ENCODE results near the gene CLIP2. TPM values are rescaled to one million over a fixed set of nuclear protein-coding genes. Genes with fewer than 3 reads are reported as not detected.
A peak's percentile ranks its signal among the peaks of the same experiment; 100 is the strongest.

Gene CLIP2
- total RNA-seq, 1 donor from 2014 or later, result 110 TPM

GRCh38 chr7:74272305-74273038 is 16.7 kb upstream of the CLIP2 start:
- peak; percentile 75 for DNase-seq (ENCODE audit: low spot score)
- Mint-ChIP-seq H3K4me1 (ENCODE audit: unreplicated experiment) (peaks cover 25% of the 10 kb centered on the region), H3K4me3 (ENCODE audit: unreplicated experiment) (peak overlapping the region; percentile 66), H3K36me3 (ENCODE audit: low read depth, unreplicated experiment) (no peaks in the 10 kb centered on the region), H3K27ac (ENCODE audit: unreplicated experiment) (peak overlapping the region; percentile 100), H3K9me3 (ENCODE audit: unreplicated experiment) (no peaks in the 10 kb centered on the region), H3K27me3 (ENCODE audit: unreplicated experiment) (peaks cover 10% of the 10 kb centered on the region)
- no peak for TF ChIP-seq CTCF (IDR thresholded peaks at IDR 0.05; ENCODE audit: unreplicated experiment)

GRCh38 chr7:74275401-74275881 is 13.8 kb upstream of the CLIP2 start:
- Mint-ChIP-seq H3K4me1 (ENCODE audit: unreplicated experiment) (peaks cover 29% of the 10 kb centered on the region), H3K27ac (ENCODE audit: unreplicated experiment) (no peak overlapping the region)
- TF ChIP-seq CTCF (IDR thresholded peaks at IDR 0.05; ENCODE audit: unreplicated experiment), result peak; percentile 73

GRCh38 chr7:74277636-74278035 is 11.6 kb upstream of the CLIP2 start:
- Mint-ChIP-seq H3K9me3 (ENCODE audit: unreplicated experiment) (no peaks in the 10 kb centered on the region), H3K27ac (ENCODE audit: unreplicated experiment) (no peak overlapping the region), H3K4me3 (ENCODE audit: unreplicated experiment) (no peak overlapping the region), H3K27me3 (ENCODE audit: unreplicated experiment) (peaks cover 5% of the 10 kb centered on the region), H3K36me3 (ENCODE audit: low read depth, unreplicated experiment) (no peaks in the 10 kb centered on the region), H3K4me1 (ENCODE audit: unreplicated experiment) (peaks cover 16% of the 10 kb centered on the region)
- no peak for DNase-seq (ENCODE audit: low spot score)
- no peak for TF ChIP-seq CTCF (IDR thresholded peaks at IDR 0.05; ENCODE audit: unreplicated experiment)

More at GRCh38 chr7:74275401-74275881, 13.8 kb upstream of the CLIP2 start:
- Mint-ChIP-seq H3K27me3 (ENCODE audit: unreplicated experiment) (peaks cover 12% of the 10 kb centered on the region), H3K9me3 (ENCODE audit: unreplicated experiment) (no peaks in the 10 kb centered on the region), H3K36me3 (ENCODE audit: low read depth, unreplicated experiment) (no peaks in the 10 kb centered on the region), H3K4me3 (ENCODE audit: unreplicated experiment) (no peak overlapping the region)
- peak; percentile 53 for DNase-seq (ENCODE audit: low spot score)

- H3K9me3 Mint-ChIP-seq (ENCODE audit: unreplicated experiment), result no peaks in the 10 kb centered on the region
- DNase-seq (ENCODE audit: low spot score), result no peak
- H3K4me3 Mint-ChIP-seq (ENCODE audit: unreplicated experiment), result no peak overlapping the region
- no peak overlapping the region for H3K27ac Mint-ChIP-seq (ENCODE audit: unreplicated experiment)
- peaks cover 10% of the 10 kb centered on the region for H3K27me3 Mint-ChIP-seq (ENCODE audit: unreplicated experiment)
- H3K36me3 Mint-ChIP-seq (ENCODE audit: low read depth, unreplicated experiment), result no peaks in the 10 kb centered on the region
- TF ChIP-seq CTCF (IDR thresholded peaks at IDR 0.05; ENCODE audit: unreplicated experiment), result no peak
- H3K4me1 Mint-ChIP-seq (ENCODE audit: unreplicated experiment), result peaks cover 14% of the 10 kb centered on the region
These were observed 8.2 kb upstream of the CLIP2 start for GRCh38 chr7:74280985-74281384.

- no peak overlapping the region for H3K27ac Mint-ChIP-seq (ENCODE audit: unreplicated experiment)
- H3K4me1 Mint-ChIP-seq (ENCODE audit: unreplicated experiment), result peaks cover 14% of the 10 kb centered on the region
- no peak for DNase-seq (ENCODE audit: low spot score)
These were observed 6.3 kb upstream of the CLIP2 start for GRCh38 chr7:74282748-74283459.

More at GRCh38 chr7:74282748-74283459, 6.3 kb upstream of the CLIP2 start:
- no peak for TF ChIP-seq CTCF (IDR thresholded peaks at IDR 0.05; ENCODE audit: unreplicated experiment)
- Mint-ChIP-seq H3K27me3 (ENCODE audit: unreplicated experiment) (peaks cover 8% of the 10 kb centered on the region), H3K4me3 (ENCODE audit: unreplicated experiment) (no peak overlapping the region), H3K9me3 (ENCODE audit: unreplicated experiment) (no peaks in the 10 kb centered on the region), H3K36me3 (ENCODE audit: low read depth, unreplicated experiment) (peaks cover under 1% of the 10 kb centered on the region)

Measured in endothelial cell (in vitro differentiated cells).